Thoracic aorta (tissue), 2 donors: ENCODE data around the gene SMARCD1. TPM values are rescaled to one million over a fixed set of nuclear protein-coding genes. Genes with fewer than 3 reads are reported as not detected.

Experiments used
- ATAC-seq: fragments of 150-250 bp; one replicate; pipeline ENCODE4 v1.8.0; 2017; ENCODE audit warnings: low read depth; ENCODE audit not compliant: insufficient number of reproducible peaks, low FRiP score
- DNase-seq: peaks from one replicate; pipeline ENCODE4 v3.0.0-alpha.2; 2020; ENCODE audit warnings: low spot score
- H3K27ac ChIP-seq, 2 donors: fragments of 200-600 bp; sonication (generic); 1 replicate in 1 of 2; 2 replicates in 1 of 2; pipeline ENCODE4 v1.5.1; 2016; ENCODE audit warnings: mild to moderate bottlenecking in 2 of 2, moderate library complexity in 2 of 2
- H3K27me3 ChIP-seq: fragments of 200-600 bp; sonication (generic); replicated peaks from 2 replicates; pipeline ENCODE4 v1.6.0; 2016; ENCODE audit warnings: mild to moderate bottlenecking; ENCODE audit not compliant: insufficient read depth
- H3K36me3 ChIP-seq: fragments of 200-600 bp; sonication (generic); one replicate; pipeline ENCODE4 v1.5.1; 2016
- H3K4me1 ChIP-seq, 2 donors: fragments of 200-600 bp; sonication (generic); 1 replicate in 1 of 2; 2 replicates in 1 of 2; pipeline versions ENCODE4 v1.5.1 to v1.6.0; 2016; ENCODE audit warnings: low read depth in 2 of 2, mild to moderate bottlenecking in 1 of 2; ENCODE audit not compliant: control insufficient read depth in 1 of 2
- H3K4me3 ChIP-seq: fragments of 200-600 bp; sonication (generic); 2 replicates; pipeline ENCODE4 v1.5.1; 2016; ENCODE audit warnings: mild to moderate bottlenecking
- H3K9me3 ChIP-seq: fragments of 200-600 bp; sonication (generic); 2 replicates; pipeline ENCODE4 v1.5.1; 2016
- total RNA-seq, 2 donors: library from RNA; depleted of rRNA; stranded (reverse); fragments of >200 nt; gene quantifications; one replicate each; pipeline versions ENCODE4 v1.1.0 to v1.2.3, GENCODE V29; 2016
- TF ChIP-seq, protein P1 (sequence below): fragments of 200-600 bp; sonication (generic); IDR thresholded peaks from one replicate; pipeline ENCODE4 v1.5.1; 2019; ENCODE audit warnings: antibody characterized with exemption

Gene SMARCD1
- 10 to 100 TPM; 53.6 to 60.0 TPM for total RNA-seq

DNA sequence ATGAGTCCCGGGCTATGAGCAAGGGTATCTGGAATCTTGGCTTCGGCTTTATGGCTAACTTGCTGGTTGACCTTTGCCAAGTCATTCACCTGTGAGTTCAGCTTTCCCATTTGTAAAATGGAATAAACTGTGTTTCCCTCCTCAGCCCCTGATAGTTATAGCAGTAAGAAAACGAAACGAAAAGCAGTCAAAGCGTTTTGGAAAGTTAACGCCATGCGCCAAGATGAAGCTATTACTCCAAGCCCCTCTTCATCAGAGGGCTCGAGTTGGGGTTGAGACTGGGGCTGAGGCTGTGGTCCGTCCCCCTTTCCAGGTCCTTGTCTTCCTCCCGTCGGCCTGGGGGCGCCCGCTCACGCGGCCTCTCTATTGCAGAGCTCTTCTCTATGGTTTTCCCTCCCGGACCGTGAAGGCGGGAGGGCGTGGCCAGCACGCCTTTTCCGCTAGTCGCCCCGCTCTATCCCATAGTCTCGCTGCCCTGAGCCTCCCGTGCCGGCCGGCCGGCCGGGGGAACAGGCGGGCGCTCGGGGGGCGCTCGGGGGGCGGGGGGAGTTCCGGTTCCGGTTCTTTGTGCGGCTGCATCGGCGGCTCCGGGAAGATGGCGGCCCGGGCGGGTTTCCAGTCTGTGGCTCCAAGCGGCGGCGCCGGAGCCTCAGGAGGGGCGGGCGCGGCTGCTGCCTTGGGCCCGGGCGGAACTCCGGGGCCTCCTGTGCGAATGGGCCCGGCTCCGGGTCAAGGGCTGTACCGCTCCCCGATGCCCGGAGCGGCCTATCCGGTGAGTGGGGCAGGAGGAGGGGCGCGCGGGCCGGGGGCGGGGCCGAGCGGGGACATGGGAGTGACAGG is at the start of gene SMARCD1:
Gene SMARCD1 (plus strand): TSS at position 568 of the 840 bp plus-strand sequence. CDS start 28 bp downstream, at position 596.
- DNase-seq = peak; percentile 71
- Histone ChIP-seq H3K9me3 (no peaks in the 10 kb centered on the region), H3K4me3 (peak within 1 kb of the TSS; percentile 75), H3K27ac (peak within 1 kb of the TSS; percentile 91 to 95), H3K36me3 (peaks cover 20% of the 10 kb centered on the region), H3K4me1 (peaks cover 3 to 32% of the 10 kb centered on the region in 2 donors), H3K27me3 (no peaks in the 10 kb centered on the region)
- TF ChIP-seq, protein P1, sequence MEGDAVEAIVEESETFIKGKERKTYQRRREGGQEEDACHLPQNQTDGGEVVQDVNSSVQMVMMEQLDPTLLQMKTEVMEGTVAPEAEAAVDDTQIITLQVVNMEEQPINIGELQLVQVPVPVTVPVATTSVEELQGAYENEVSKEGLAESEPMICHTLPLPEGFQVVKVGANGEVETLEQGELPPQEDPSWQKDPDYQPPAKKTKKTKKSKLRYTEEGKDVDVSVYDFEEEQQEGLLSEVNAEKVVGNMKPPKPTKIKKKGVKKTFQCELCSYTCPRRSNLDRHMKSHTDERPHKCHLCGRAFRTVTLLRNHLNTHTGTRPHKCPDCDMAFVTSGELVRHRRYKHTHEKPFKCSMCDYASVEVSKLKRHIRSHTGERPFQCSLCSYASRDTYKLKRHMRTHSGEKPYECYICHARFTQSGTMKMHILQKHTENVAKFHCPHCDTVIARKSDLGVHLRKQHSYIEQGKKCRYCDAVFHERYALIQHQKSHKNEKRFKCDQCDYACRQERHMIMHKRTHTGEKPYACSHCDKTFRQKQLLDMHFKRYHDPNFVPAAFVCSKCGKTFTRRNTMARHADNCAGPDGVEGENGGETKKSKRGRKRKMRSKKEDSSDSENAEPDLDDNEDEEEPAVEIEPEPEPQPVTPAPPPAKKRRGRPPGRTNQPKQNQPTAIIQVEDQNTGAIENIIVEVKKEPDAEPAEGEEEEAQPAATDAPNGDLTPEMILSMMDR = no peak
- peak; percentile 61 for ATAC-seq

DNA sequence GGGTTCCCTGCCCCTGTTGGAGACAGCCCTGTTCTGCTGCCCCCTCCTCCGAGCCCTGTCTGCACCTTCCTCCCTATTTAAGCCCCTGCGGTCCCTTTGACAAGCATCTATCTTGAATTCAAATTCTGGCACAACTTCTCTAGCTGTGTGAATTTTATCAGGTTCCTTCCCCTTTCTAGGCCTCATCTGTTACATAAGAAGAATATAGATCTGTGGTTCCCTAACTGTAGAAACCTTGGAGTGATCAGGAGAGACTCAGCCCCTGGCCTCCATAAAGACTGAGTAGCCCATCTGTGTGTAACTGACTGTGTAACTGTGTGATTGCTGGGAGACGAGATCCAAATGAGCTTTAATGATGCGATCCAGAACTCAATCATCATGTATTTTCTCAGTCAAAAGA is 46.8 kb upstream of the SMARCD1 start:
- no peak overlapping the region for H3K4me3 ChIP-seq
- H3K36me3 ChIP-seq = no peaks in the 10 kb centered on the region
- ATAC-seq (no peak), DNase-seq (no peak)
- H3K9me3 ChIP-seq = no peaks in the 10 kb centered on the region
- no peak overlapping the region for H3K27ac ChIP-seq
- no peaks in the 10 kb centered on the region for H3K27me3 ChIP-seq
- no peaks in the 10 kb centered on the region for H3K4me1 ChIP-seq
- TF ChIP-seq, protein P1 = no peak

DNA sequence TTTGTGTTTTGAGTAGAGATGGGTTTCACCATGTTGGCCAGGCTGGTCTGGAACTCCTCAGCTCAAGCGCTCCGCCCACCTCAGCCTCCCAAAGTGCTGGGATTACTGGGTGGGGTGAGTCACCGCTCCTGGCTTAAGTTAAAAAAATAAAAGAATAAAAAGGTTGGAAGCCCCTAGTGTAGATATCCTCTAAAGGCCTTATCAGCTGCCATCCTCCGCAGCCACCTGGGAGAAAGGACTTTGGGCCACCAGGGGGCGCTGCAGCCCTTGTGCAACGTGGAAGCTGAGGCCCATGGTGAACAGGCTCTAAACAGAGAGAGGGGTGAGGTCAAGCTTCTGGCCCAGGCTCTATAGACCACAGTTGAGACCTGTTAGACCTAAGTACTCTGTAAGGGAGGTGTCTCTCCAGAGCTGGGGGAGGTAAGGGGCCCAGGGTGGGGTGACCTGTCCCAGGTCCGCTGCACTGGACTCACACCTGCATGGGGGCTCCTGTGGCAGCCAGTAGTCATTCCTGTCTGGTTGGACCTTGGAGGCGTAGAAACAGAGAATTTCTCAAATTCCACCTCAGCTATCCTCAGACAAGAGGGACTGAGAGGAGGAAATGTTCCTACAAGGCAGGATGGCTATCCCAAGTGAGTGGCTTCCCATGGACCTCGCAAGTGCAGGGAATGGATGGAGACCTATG is 45.8 kb upstream of the SMARCD1 start:
- no peaks in the 10 kb centered on the region for H3K9me3 ChIP-seq
- no peaks in the 10 kb centered on the region for H3K36me3 ChIP-seq
- TF ChIP-seq, protein P1 = peak; percentile 85
- H3K4me3 ChIP-seq = no peak overlapping the region
- H3K27me3 ChIP-seq = no peaks in the 10 kb centered on the region
- H3K27ac ChIP-seq = no peak overlapping the region
- no peaks in the 10 kb centered on the region for H3K4me1 ChIP-seq
- ATAC-seq (no peak), DNase-seq (peak; percentile 47)

DNA sequence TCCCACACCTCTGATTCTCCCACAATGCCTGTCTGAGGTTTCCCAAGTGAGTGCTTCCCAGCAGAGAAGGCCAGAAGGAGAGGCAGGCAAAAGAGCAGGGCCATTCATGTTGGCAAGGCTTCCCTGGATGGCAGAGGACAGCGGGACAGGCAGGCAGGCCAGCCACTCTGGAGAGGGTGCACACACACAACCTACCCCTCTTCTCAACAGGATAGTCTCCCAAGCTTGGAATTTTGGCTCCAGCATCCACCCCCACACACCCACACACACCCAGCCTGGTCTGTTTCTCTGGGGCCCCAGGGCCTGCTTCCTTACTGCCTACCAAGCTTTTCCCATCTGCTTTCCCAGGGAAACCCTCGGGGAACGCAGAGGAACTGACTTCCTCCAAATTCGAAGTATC is 44.5 kb upstream of the SMARCD1 start:
- H3K27ac ChIP-seq = no peak overlapping the region
- TF ChIP-seq, protein P1 = no peak
- ATAC-seq (no peak), DNase-seq (no peak)
- no peaks in the 10 kb centered on the region for H3K4me1 ChIP-seq
- no peak overlapping the region for H3K4me3 ChIP-seq
- H3K9me3 ChIP-seq = no peaks in the 10 kb centered on the region
- H3K36me3 ChIP-seq = no peaks in the 10 kb centered on the region
- H3K27me3 ChIP-seq = no peaks in the 10 kb centered on the region
